Measurements from ENCODE around the gene KIAA1210.

KIAA1210 gene

DNA sequence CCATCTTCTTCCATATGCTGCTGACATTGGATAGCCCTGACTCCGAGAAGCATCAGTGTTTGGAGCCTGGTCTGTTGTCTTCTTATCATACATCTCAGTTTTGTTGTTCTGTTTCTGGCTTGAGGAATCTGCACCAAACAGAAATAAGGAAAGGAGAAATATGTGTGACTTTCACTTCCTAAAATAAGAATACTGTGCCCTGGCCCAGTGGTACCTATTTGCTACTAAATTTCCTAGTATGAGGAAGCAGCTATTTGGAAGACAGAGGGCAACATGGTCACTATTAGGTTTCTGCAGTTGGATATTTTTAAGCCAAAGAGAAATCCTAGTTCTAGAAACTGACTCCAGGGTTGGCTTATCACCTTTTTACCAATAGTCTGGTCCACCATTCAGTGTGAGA, 38.0 kb downstream of the KIAA1210 start:
- no peak for TF ChIP-seq RAD21 (IDR thresholded peaks at IDR 0.05; ENCODE audit: low read depth)
- no peak for TF ChIP-seq MAX (IDR thresholded peaks at IDR 0.05)
- TF ChIP-seq YY1 (IDR thresholded peaks at IDR 0.05; ENCODE audit: low read depth), result no peak
- no peak for TF ChIP-seq NFIC (IDR thresholded peaks at IDR 0.05)
- TF ChIP-seq TCF12 (IDR thresholded peaks at IDR 0.05; ENCODE audit: low read depth), result no peak
- no peak for TF ChIP-seq EGR1 (IDR thresholded peaks at IDR 0.05)
- TF ChIP-seq TEAD4 (IDR thresholded peaks at IDR 0.05), result no peak
- TF ChIP-seq EP300 (IDR thresholded peaks at IDR 0.05; ENCODE audit: borderline replicate concordance), result no peak
- TF ChIP-seq REST (IDR thresholded peaks at IDR 0.05; ENCODE audit: low read depth), result no peak
- no peak for TF ChIP-seq TAF1 (IDR thresholded peaks at IDR 0.05; ENCODE audit: low read depth)
- TF ChIP-seq ZBTB7A (IDR thresholded peaks at IDR 0.05; ENCODE audit: low read depth), result no peak
- TF ChIP-seq, protein P1, sequence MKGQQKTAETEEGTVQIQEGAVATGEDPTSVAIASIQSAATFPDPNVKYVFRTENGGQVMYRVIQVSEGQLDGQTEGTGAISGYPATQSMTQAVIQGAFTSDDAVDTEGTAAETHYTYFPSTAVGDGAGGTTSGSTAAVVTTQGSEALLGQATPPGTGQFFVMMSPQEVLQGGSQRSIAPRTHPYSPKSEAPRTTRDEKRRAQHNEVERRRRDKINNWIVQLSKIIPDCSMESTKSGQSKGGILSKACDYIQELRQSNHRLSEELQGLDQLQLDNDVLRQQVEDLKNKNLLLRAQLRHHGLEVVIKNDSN (IDR thresholded peaks at IDR 0.05), result no peak
- no peak for TF ChIP-seq CREB1 (IDR thresholded peaks at IDR 0.05; ENCODE audit: low read depth)
- no peak for TF ChIP-seq FOXM1 (IDR thresholded peaks at IDR 0.05; ENCODE audit: borderline replicate concordance, low read depth)
- TF ChIP-seq CEBPB (IDR thresholded peaks at IDR 0.05), result no peak

- TF ChIP-seq ZBTB7A (IDR thresholded peaks at IDR 0.05; ENCODE audit: low read depth) (no peak), RAD21 (IDR thresholded peaks at IDR 0.05; ENCODE audit: low read depth) (no peak), REST (IDR thresholded peaks at IDR 0.05; ENCODE audit: low read depth) (no peak), TEAD4 (IDR thresholded peaks at IDR 0.05) (no peak), FOXM1 (IDR thresholded peaks at IDR 0.05; ENCODE audit: borderline replicate concordance, low read depth) (no peak), YY1 (IDR thresholded peaks at IDR 0.05; ENCODE audit: low read depth) (no peak), NFIC (IDR thresholded peaks at IDR 0.05) (no peak), MAX (IDR thresholded peaks at IDR 0.05) (no peak), EGR1 (IDR thresholded peaks at IDR 0.05) (no peak), EP300 (IDR thresholded peaks at IDR 0.05; ENCODE audit: borderline replicate concordance) (no peak)
Observed at GRCh38 chrX:119087121-119087520, 40.5 kb downstream of the KIAA1210 start.

DNA sequence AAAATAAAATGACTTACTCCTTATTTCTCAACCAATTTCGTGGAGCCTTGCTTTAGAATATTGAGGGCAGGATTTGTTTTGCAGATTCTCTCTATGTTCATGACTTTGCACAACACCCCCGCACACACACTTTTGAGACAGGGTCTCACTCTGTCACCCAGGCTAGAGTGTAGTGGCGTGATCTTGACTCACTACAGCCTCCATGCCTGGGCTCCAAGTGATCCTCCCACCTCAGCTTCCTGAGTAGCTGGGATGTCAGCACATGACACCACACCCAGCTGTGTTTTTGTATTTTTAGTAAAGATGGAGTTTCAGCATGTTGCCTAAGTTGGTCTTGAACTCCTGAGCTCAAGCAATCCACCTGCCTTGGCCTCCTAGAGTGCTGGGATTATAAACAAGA, 42.8 kb downstream of the KIAA1210 start:
- TF ChIP-seq MAX (IDR thresholded peaks at IDR 0.05) (no peak), RAD21 (IDR thresholded peaks at IDR 0.05; ENCODE audit: low read depth) (no peak), TCF12 (IDR thresholded peaks at IDR 0.05; ENCODE audit: low read depth) (no peak), FOXM1 (IDR thresholded peaks at IDR 0.05; ENCODE audit: borderline replicate concordance, low read depth) (no peak), CEBPB (IDR thresholded peaks at IDR 0.05) (no peak), EGR1 (IDR thresholded peaks at IDR 0.05) (no peak), REST (IDR thresholded peaks at IDR 0.05; ENCODE audit: low read depth) (no peak), ZBTB7A (IDR thresholded peaks at IDR 0.05; ENCODE audit: low read depth) (no peak), YY1 (IDR thresholded peaks at IDR 0.05; ENCODE audit: low read depth) (no peak), TEAD4 (IDR thresholded peaks at IDR 0.05) (no peak), EP300 (IDR thresholded peaks at IDR 0.05; ENCODE audit: borderline replicate concordance) (no peak), NFIC (IDR thresholded peaks at IDR 0.05) (no peak), CREB1 (IDR thresholded peaks at IDR 0.05; ENCODE audit: low read depth) (no peak), TAF1 (IDR thresholded peaks at IDR 0.05; ENCODE audit: low read depth) (no peak)
- TF ChIP-seq, protein P1 (IDR thresholded peaks at IDR 0.05), result no peak

DNA sequence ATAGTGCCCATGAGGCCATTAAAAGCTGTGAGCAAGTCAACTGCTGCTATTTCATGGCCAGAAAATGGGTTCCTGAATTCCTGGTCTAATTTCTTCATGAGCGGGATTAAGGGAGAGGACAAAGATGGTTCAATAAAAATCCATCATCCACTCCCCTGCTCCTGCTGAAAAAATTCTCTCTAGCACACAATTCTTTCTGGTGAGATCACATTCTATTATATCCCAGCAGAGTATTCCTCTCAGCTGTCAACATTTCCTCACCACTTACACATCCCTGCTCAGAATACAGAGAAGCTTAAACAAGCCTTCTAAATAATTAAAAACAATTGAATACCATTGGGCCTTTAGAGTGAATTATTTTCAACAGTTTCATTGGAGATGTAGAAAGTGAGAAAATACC, 45.3 kb downstream of the KIAA1210 start:
- no peak for TF ChIP-seq NFIC (IDR thresholded peaks at IDR 0.05)
- no peak for TF ChIP-seq EGR1 (IDR thresholded peaks at IDR 0.05)
- TF ChIP-seq TCF12 (IDR thresholded peaks at IDR 0.05; ENCODE audit: low read depth), result no peak
- TF ChIP-seq EP300 (IDR thresholded peaks at IDR 0.05; ENCODE audit: borderline replicate concordance), result no peak
- no peak for TF ChIP-seq ZBTB7A (IDR thresholded peaks at IDR 0.05; ENCODE audit: low read depth)
- no peak for TF ChIP-seq CEBPB (IDR thresholded peaks at IDR 0.05)
- TF ChIP-seq CREB1 (IDR thresholded peaks at IDR 0.05; ENCODE audit: low read depth), result no peak
- no peak for TF ChIP-seq TAF1 (IDR thresholded peaks at IDR 0.05; ENCODE audit: low read depth)
- TF ChIP-seq RAD21 (IDR thresholded peaks at IDR 0.05; ENCODE audit: low read depth), result no peak
- TF ChIP-seq FOXM1 (IDR thresholded peaks at IDR 0.05; ENCODE audit: borderline replicate concordance, low read depth), result no peak
- no peak for TF ChIP-seq REST (IDR thresholded peaks at IDR 0.05; ENCODE audit: low read depth)
- TF ChIP-seq, protein P1 (IDR thresholded peaks at IDR 0.05), result no peak
- no peak for TF ChIP-seq TEAD4 (IDR thresholded peaks at IDR 0.05)
- TF ChIP-seq YY1 (IDR thresholded peaks at IDR 0.05; ENCODE audit: low read depth), result no peak
- TF ChIP-seq MAX (IDR thresholded peaks at IDR 0.05), result no peak
